PC-9 (cell line): ENCODE measurements around the gene CLIC5. TPM values are rescaled to one million over a fixed set of nuclear protein-coding genes. Genes with fewer than 3 reads are reported as not detected.
A peak's percentile ranks its signal among the peaks of the same experiment; 100 is the strongest.

Experiments used
- BruUV-seq: library from RNA; stranded (reverse); fragments of 400-500 nt; replicated peaks from 2 replicates; lab custom pipeline; 2021; lab: Mats Ljungman, UMichigan
- CTCF ChIA-PET: fragments of 300-600 bp; sonication (Branson Sonifier 250); formaldehyde crosslinking; loops from one replicate; lab custom pipeline; 2022; ENCODE audit warnings: antibody characterized with exemption; lab: Charles Lee
- POLR2A ChIA-PET: fragments of 300-600 bp; sonication (Branson Sonifier 250); formaldehyde crosslinking; loops from one replicate; lab custom pipeline; 2022; ENCODE audit warnings: antibody characterized with exemption; ENCODE audit not compliant: unreplicated experiment; lab: Charles Lee
- DNase-seq, 2 experiments: peaks; one replicate each; pipeline versions ENCODE4 v3.0.0 to v3.0.0-alpha.2; 2015 to 2022; ENCODE audit warnings: mixed read lengths in 1 of 2
- H2AFZ ChIP-seq: fragments of 200-600 bp; sonication (generic); 2 replicates; pipeline ENCODE4 v1.8.1; 2017; ENCODE audit warnings: antibody characterized with exemption
- H3F3A ChIP-seq: fragments of 200-600 bp; sonication (generic); 2 replicates; pipeline ENCODE4 v1.8.1; 2017; ENCODE audit warnings: antibody characterized with exemption, mild to moderate bottlenecking, low read depth; ENCODE audit not compliant: insufficient read depth
- H3K27ac ChIP-seq: fragments of 200-600 bp; sonication (generic); 2 replicates; pipeline ENCODE4 v1.6.1; 2016; ENCODE audit warnings: mixed run types
- H3K27me3 ChIP-seq: fragments of 200-600 bp; sonication (generic); 2 replicates; pipeline ENCODE4 v1.6.1; 2016; ENCODE audit warnings: low read depth, mixed run types; ENCODE audit not compliant: insufficient read depth
- H3K36me3 ChIP-seq: fragments of 200-600 bp; sonication (generic); 2 replicates; pipeline ENCODE4 v1.6.1; 2016; ENCODE audit warnings: low read depth, mixed run types
- H3K4me1 ChIP-seq: fragments of 200-600 bp; sonication (generic); replicated peaks from 2 replicates; pipeline ENCODE4 v1.6.1; 2016; ENCODE audit warnings: mixed run types; ENCODE audit not compliant: insufficient read depth
- H3K4me2 ChIP-seq: fragments of 200-600 bp; sonication (generic); 2 replicates; pipeline ENCODE4 v1.6.1; 2017; ENCODE audit warnings: mixed run types
- H3K4me3 ChIP-seq: fragments of 200-600 bp; sonication (generic); 2 replicates; pipeline ENCODE4 v1.6.1; 2016; ENCODE audit warnings: mixed run types
- H3K79me2 ChIP-seq: fragments of 200-600 bp; sonication (generic); 2 replicates; pipeline ENCODE4 v1.6.1; 2017; ENCODE audit warnings: low read depth, mixed run types
- H3K9me2 ChIP-seq: fragments of 200-600 bp; sonication (generic); 2 replicates; pipeline ENCODE4 v1.8.1; 2017; ENCODE audit warnings: mild to moderate bottlenecking; ENCODE audit not compliant: insufficient read depth
- H3K9me3 ChIP-seq: fragments of 200-600 bp; sonication (generic); 2 replicates; pipeline ENCODE4 v1.8.1; 2016; ENCODE audit warnings: low read depth; ENCODE audit not compliant: insufficient read depth
- H4K20me1 ChIP-seq: fragments of 200-600 bp; sonication (generic); 2 replicates; pipeline ENCODE4 v1.8.1; 2017; ENCODE audit not compliant: insufficient read depth
- EZH2 ChIP-seq: fragments of 200-600 bp; sonication (generic); IDR thresholded peaks from 2 replicates; pipeline ENCODE4 v1.8.0; 2017; ENCODE audit warnings: antibody characterized with exemption, low read depth
- intact Hi-C: fragments of 100-400 bp; cut with micrococcal nuclease; formaldehyde crosslinking; loops from one replicate; pipeline ENCODE4 v1.10.0; 2022; ENCODE audit not compliant: unreplicated experiment
- total RNA-seq: library from RNA; stranded (reverse); gene quantifications from 2 replicates; pipeline ENCODE4 v1.2.3, GENCODE V29; 2021
- TF ChIP-seq, protein P1 (sequence below): fragments of 200-600 bp; sonication (generic); conservative IDR thresholded peaks from 2 replicates; pipeline ENCODE4 v1.6.1; 2017; ENCODE audit warnings: mixed run types, antibody characterized with exemption, mild to moderate bottlenecking, moderate library complexity

The CLIC5 gene
- total RNA-seq, 1 experiment from 2014 or later, result 2.0 TPM

DNA sequence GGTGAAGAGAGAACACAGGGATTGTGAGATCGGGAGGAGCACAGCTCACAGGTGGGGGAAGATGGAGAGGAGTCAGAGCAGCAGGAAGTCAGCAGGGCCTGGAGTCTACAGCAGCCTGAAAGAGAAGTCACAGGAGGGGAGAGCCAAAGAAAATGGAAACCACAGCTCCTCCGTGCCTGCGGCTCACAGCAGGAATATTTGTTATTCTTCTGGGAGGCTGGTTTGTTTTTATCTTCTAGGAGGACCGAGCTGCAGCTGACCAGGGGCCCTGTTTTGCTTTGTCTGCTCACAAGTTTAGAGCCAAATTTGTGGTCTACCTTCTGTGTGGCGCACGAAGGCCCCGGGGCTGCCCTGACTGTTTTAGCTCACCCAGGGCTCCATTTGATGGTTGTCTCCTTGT, 81.8 kb downstream of the CLIC5 start:
- no peak overlapping the region for H3K4me2 ChIP-seq
- no peaks in the 10 kb centered on the region for H3K36me3 ChIP-seq
- H3K9me2 ChIP-seq, result no peaks in the 10 kb centered on the region
- TF ChIP-seq EZH2, result no peak
- TF ChIP-seq, protein P1, sequence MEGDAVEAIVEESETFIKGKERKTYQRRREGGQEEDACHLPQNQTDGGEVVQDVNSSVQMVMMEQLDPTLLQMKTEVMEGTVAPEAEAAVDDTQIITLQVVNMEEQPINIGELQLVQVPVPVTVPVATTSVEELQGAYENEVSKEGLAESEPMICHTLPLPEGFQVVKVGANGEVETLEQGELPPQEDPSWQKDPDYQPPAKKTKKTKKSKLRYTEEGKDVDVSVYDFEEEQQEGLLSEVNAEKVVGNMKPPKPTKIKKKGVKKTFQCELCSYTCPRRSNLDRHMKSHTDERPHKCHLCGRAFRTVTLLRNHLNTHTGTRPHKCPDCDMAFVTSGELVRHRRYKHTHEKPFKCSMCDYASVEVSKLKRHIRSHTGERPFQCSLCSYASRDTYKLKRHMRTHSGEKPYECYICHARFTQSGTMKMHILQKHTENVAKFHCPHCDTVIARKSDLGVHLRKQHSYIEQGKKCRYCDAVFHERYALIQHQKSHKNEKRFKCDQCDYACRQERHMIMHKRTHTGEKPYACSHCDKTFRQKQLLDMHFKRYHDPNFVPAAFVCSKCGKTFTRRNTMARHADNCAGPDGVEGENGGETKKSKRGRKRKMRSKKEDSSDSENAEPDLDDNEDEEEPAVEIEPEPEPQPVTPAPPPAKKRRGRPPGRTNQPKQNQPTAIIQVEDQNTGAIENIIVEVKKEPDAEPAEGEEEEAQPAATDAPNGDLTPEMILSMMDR, result no peak
- CTCF ChIA-PET, result no interaction called here
- H3K27me3 ChIP-seq, result no peaks in the 10 kb centered on the region
- H3K79me2 ChIP-seq, result no peaks in the 10 kb centered on the region
- DNase-seq, result no peak
- no peaks in the 10 kb centered on the region for H3K4me1 ChIP-seq
- no TSS peak for BruUV-seq
- H3K9me3 ChIP-seq, result no peaks in the 10 kb centered on the region
- POLR2A ChIA-PET, result interaction anchor here (0.6 kb wide), 1 partner anchor 53 kb away, joined by 4 read pairs; no protein-coding TSS in a partner anchor
- H4K20me1 ChIP-seq, result no peaks in the 10 kb centered on the region
- no peak overlapping the region for H2AFZ ChIP-seq
- H3F3A ChIP-seq, result no peaks in the 10 kb centered on the region
- H3K4me3 ChIP-seq, result no peak overlapping the region
- intact Hi-C loops, result loop anchor here (5.0 to 10.0 kb wide), 3 partner anchors 78 to 1113 kb away; no protein-coding TSS in a partner anchor
- no peak overlapping the region for H3K27ac ChIP-seq

DNA sequence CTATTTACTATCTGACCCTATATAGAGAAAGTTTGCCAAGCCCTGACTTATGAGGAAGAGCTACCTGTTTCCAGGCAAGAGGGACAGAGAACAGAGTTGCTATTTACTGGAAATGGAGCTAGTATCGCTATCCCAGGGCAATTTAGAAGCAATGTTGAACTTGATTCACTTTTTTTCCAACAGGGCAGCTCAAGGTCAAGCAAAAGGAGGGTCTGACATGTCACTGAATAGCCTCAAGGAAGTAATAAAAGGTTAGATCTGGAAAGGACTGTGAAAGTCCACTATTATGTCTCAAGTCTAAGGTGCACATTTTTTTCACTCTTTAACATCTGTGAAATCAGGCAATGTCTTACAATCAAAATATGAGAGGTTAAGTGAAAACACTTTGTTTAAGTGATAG, 84.4 kb downstream of the CLIC5 start:
- intact Hi-C loops, result loop anchor here (5.0 to 10.0 kb wide), 3 partner anchors 81 to 1116 kb away; no protein-coding TSS in a partner anchor
- H4K20me1 ChIP-seq, result no peaks in the 10 kb centered on the region

DNA sequence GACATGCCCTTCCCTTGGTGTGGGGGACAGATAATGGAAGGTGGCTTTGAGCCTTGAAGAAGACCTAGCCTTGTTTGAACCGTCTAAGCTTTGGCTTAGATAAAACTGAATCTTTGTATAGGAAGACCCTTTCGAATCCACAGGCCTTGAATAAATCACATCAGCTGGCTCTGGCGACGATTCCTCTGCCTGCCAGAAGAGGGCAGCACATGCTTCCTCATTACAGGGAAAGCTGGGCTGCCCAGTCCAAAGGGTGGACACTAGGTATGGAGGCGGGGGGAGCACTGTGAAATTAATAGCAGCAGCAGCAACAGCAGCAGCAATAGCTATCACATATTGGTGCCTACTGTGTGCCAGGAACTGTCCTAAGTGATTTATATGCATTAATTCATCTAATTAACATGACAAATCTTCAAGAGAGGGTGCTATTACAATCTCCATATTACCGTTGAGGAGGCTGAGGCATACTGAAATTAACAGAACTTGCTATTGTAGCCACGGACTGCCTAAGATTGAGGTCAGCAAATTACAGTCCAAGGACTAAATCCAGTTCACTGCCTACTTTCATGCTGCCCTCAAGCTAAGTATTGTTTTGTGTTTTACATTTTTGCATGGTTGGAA, 85.1 kb downstream of the CLIC5 start:
- H3K4me3 ChIP-seq, result no peak overlapping the region
- no peaks in the 10 kb centered on the region for H3K79me2 ChIP-seq
- no peaks in the 10 kb centered on the region for H3K27me3 ChIP-seq
- no peaks in the 10 kb centered on the region for H3F3A ChIP-seq
- no peak overlapping the region for H2AFZ ChIP-seq
- ChIA-PET CTCF (interaction anchor here (1.1 to 1.2 kb wide), 2 partner anchors 160 to 480 kb away, joined by 5 read pairs; no protein-coding TSS in a partner anchor), POLR2A (no interaction called here)
- H3K36me3 ChIP-seq, result no peaks in the 10 kb centered on the region
- DNase-seq, result peak in 1 of 2 experiments; percentile 65
- H3K4me2 ChIP-seq, result no peak overlapping the region
- H4K20me1 ChIP-seq, result no peaks in the 10 kb centered on the region
- intact Hi-C loops, result loop anchor here (1.0 to 10.0 kb wide), 5 partner anchors 82 to 1117 kb away; no protein-coding TSS in a partner anchor
- H3K9me2 ChIP-seq, result no peaks in the 10 kb centered on the region
- H3K9me3 ChIP-seq, result no peaks in the 10 kb centered on the region
- H3K27ac ChIP-seq, result no peak overlapping the region
- TF ChIP-seq, protein P1, result peak; percentile 98
- no peak for TF ChIP-seq EZH2
- H3K4me1 ChIP-seq, result no peaks in the 10 kb centered on the region
- BruUV-seq, result no TSS peak

More for the DNA sequence above, 84.4 kb downstream of the CLIC5 start:
- Histone ChIP-seq H3K4me2 (no peak overlapping the region), H3K9me3 (no peaks in the 10 kb centered on the region), H3K79me2 (no peaks in the 10 kb centered on the region), H2AFZ (no peak overlapping the region), H3K27me3 (no peaks in the 10 kb centered on the region), H3K9me2 (no peaks in the 10 kb centered on the region), H3F3A (no peaks in the 10 kb centered on the region), H3K4me1 (no peaks in the 10 kb centered on the region), H3K27ac (no peak overlapping the region), H3K36me3 (no peaks in the 10 kb centered on the region), H3K4me3 (no peak overlapping the region)
- POLR2A ChIA-PET, result no interaction called here
- CTCF ChIA-PET, result interaction anchor here (0.6 to 1.2 kb wide), 2 partner anchors 159 to 477 kb away, joined by 3 to 5 read pairs; no protein-coding TSS in a partner anchor
- TF ChIP-seq, protein P1, result no peak
- no peak for TF ChIP-seq EZH2
- no peak for DNase-seq
- BruUV-seq, result no TSS peak
